Spleen (tissue), 11 donors: ENCODE results near the gene TEX38. TPM values are rescaled to one million over a fixed set of nuclear protein-coding genes. Genes with fewer than 3 reads are reported as not detected.

Source experiments
- DNase-seq: peaks from one replicate; pipeline ENCODE4 v3.0.0-alpha.2; 2020
- H3K27ac ChIP-seq, 8 donors: fragments of 200-600 bp; sonication (generic) in 7 of 8; 1 replicate in 4 of 8; 2 replicates in 4 of 8; pipeline versions ENCODE4 v1.5.0 to v1.8.0; 2016 to 2021; ENCODE audit warnings: inconsistent platforms in 4 of 8, mild to moderate bottlenecking in 4 of 8, moderate library complexity in 1 of 8
- H3K27me3 ChIP-seq, 7 donors: fragments of 200-600 bp; sonication (generic) in 6 of 7; replicated peaks in 1 of 7; 1 replicate in 4 of 7; 2 replicates in 3 of 7; pipeline versions ENCODE4 v1.5.0 to v1.8.0; 2016 to 2021; ENCODE audit warnings: inconsistent platforms in 3 of 7, mild to moderate bottlenecking in 1 of 7
- H3K36me3 ChIP-seq, 6 donors: fragments of 200-600 bp; sonication (generic) in 5 of 6; 1 replicate in 4 of 6; 2 replicates in 2 of 6; pipeline versions ENCODE4 v1.5.0 to v1.8.0; 2016 to 2021; ENCODE audit warnings: inconsistent platforms in 2 of 6
- H3K4me1 ChIP-seq, 6 donors: fragments of 200-600 bp; sonication (generic) in 5 of 6; 1 replicate in 3 of 6; 2 replicates in 3 of 6; pipeline versions ENCODE4 v1.5.0 to v1.8.0; 2016 to 2021; ENCODE audit warnings: inconsistent platforms in 3 of 6
- H3K4me3 ChIP-seq, 8 donors: fragments of 200-600 bp; sonication (generic) in 7 of 8; 1 replicate in 4 of 8; 2 replicates in 4 of 8; pipeline versions ENCODE4 v1.5.0 to v1.8.0; 2016 to 2021; ENCODE audit warnings: inconsistent platforms in 4 of 8, mild to moderate bottlenecking in 4 of 8, moderate library complexity in 2 of 8
- H3K9me3 ChIP-seq, 8 donors: fragments of 200-600 bp; sonication (generic) in 7 of 8; 1 replicate in 4 of 8; 2 replicates in 4 of 8; pipeline versions ENCODE4 v1.5.0 to v1.8.0; 2016 to 2021; ENCODE audit warnings: inconsistent platforms in 4 of 8
- POLR2A ChIP-seq, 3 donors: fragments of 450-650 bp; IDR thresholded peaks; one replicate each; pipeline ENCODE4 v1.5.1; 2017; ENCODE audit warnings: antibody characterized with exemption in 3 of 3, mild to moderate bottlenecking in 1 of 3
- POLR2AphosphoS5 ChIP-seq, 3 donors: sonication (generic); formaldehyde crosslinking; IDR thresholded peaks; one replicate each; pipeline ENCODE4 v1.5.1; 2017; ENCODE audit warnings: antibody characterized with exemption in 3 of 3
- WGBS, 5 donors: extraction: QIAGEN DNeasy Blood & Tissue Kit in 3 of 5; methylation state at CpG; one replicate each; pipeline versions ENCODE4 v1.1.5 to v1.1.7; 2013 to 2018; 5-methylcytosine and 5-hydroxymethylcytosine counted together
- intact Hi-C: fragments of 100-400 bp; cut with DNase I; formaldehyde crosslinking; loops from one replicate; pipeline ENCODE4 v1.15.0; 2023; ENCODE audit warnings: low total_unique reads
- polyA plus RNA-seq, 3 donors: library from polyadenylated mRNA; stranded (reverse); fragments of 200-250 nt; gene quantifications; one replicate each; pipeline ENCODE4 v1.2.1, GENCODE V29; 2013
- total RNA-seq, 7 donors: library from RNA; depleted of rRNA in 3 of 7; stranded (reverse); fragments of >200 nt in 3 of 7; fragmentation: NEBNext Ultra II Directional in 4 of 7; extraction: Animal tissue kit (Norgen Biotek cat#: 25700) in 4 of 7; gene quantifications; one replicate each; pipeline versions ENCODE4 v1.1.0 to v1.2.1, GENCODE V29; 2016 to 2021
- TF ChIP-seq, protein P1 (sequence below), 11 experiments: fragments of 200-600 bp in 7 of 11; fragments of 450-650 bp in 4 of 11; sonication (generic) in 4 of 11; IDR thresholded peaks in 8 of 11; conservative IDR thresholded peaks in 3 of 11; 1 replicate in 7 of 11; 2 replicates in 4 of 11; pipeline versions ENCODE4 v1.4.0 to v1.8.0; 2016 to 2021; ENCODE audit warnings: antibody characterized with exemption in 11 of 11, inconsistent platforms in 4 of 11, mild to moderate bottlenecking in 1 of 11
- donor health status: healthy with polysubstance abuse.
- donor health status: DM: no; HTN: no; CAD: no; lungs with moderate emphysema.
- donor health status: DM: no; HTN: no; CAD: no.
- donor health status: Bipolar disorder and iron deficiency.
- donor health status: healthy.
- donor health status: DM: no; HTN: no; CAD: no.
- donor health status: DM: yes; HTN: yes; CAD: no.

The TEX38 gene
- total and polyA plus RNA-seq, 10 donors: 0.09 to 0.11 TPM; not detected in 8

DNA sequence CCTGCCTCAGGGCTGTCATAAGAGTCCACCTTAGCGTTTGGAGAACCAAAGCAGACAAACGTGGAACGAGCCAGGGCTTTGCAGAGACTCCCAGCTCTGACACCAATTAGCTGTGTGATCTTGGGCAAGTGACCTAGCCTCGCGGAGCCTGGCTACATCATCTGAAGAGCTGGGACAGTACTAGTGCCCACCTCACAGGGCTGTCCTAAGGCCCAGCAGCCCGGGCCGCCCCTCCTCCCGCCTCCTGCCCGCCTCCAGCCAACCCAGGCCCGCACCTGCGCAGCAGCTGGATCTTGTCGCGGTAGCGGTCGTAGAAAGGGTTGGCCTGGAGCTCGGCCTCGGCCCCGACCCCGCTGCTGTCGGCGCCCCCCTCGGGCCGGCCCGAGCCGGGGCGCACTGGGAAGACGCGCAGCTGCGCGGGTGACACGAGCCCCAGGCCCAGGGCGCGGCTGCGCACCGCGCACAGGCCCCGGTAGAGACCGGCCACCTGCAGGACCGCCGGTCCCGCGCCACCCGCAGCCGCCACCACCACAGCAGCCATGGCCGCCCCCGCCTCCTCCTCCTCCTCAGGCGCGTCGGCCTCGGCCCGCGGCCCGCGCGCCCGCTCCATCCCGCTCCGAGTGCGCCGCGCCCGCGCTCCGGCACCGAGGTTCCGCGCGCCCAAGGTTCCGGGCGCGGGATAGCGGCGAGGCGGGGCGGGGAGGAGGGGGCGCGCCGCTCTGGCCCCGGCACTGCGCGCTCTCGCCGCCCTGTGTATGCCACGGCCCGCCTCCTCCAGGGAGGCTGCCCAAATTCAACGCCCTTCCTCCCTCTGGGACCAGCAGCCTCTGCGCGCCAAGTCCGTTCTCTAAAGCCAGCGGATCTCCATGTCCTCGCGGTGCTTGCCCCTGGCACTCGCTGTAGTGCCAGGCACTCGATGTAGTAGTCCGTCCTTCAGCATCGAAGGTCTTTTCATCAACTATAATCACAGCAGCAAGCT, 3.6 kb upstream of the TEX38 start, which contains the start of gene ATPAF1:
ATPAF1 (minus strand) TSS at position 583 of the 979 bp plus-strand sequence; CDS start at position 541, 42 bp downstream.
- peak; percentile 93 for DNase-seq
- TF ChIP-seq POLR2AphosphoS5 (IDR thresholded peaks at IDR 0.05): peak; percentile 59 to 78 (median 70)
- TF ChIP-seq POLR2A (IDR thresholded peaks at IDR 0.05): no peak
- TF ChIP-seq, protein P1, sequence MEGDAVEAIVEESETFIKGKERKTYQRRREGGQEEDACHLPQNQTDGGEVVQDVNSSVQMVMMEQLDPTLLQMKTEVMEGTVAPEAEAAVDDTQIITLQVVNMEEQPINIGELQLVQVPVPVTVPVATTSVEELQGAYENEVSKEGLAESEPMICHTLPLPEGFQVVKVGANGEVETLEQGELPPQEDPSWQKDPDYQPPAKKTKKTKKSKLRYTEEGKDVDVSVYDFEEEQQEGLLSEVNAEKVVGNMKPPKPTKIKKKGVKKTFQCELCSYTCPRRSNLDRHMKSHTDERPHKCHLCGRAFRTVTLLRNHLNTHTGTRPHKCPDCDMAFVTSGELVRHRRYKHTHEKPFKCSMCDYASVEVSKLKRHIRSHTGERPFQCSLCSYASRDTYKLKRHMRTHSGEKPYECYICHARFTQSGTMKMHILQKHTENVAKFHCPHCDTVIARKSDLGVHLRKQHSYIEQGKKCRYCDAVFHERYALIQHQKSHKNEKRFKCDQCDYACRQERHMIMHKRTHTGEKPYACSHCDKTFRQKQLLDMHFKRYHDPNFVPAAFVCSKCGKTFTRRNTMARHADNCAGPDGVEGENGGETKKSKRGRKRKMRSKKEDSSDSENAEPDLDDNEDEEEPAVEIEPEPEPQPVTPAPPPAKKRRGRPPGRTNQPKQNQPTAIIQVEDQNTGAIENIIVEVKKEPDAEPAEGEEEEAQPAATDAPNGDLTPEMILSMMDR (IDR thresholded peaks at IDR 0.05 in 8 of 11, conservative IDR thresholded peaks at IDR 0.05 in 3 of 11): peak in 1 of 11 experiments; percentile 4
- Histone ChIP-seq H3K4me1 (peaks cover 5 to 38% (median 26%) of the 10 kb centered on the region in 6 donors), H3K4me3 (peak within 1 kb of the TSS; percentile 77 to 98 (median 90)), H3K9me3 (no peaks in the 10 kb centered on the region), H3K36me3 (peaks cover 0 to 28% (median 10%) of the 10 kb centered on the region in 6 donors), H3K27me3 (no peaks in the 10 kb centered on the region), H3K27ac (peak within 1 kb of the TSS; percentile 46 to 86 (median 80))
- WGBS, 5 donors: 1 to 2% (median 1%) methylated on average over 35 to 96 of the region's 96 CpGs
- intact Hi-C loops: no loop called here

DNA sequence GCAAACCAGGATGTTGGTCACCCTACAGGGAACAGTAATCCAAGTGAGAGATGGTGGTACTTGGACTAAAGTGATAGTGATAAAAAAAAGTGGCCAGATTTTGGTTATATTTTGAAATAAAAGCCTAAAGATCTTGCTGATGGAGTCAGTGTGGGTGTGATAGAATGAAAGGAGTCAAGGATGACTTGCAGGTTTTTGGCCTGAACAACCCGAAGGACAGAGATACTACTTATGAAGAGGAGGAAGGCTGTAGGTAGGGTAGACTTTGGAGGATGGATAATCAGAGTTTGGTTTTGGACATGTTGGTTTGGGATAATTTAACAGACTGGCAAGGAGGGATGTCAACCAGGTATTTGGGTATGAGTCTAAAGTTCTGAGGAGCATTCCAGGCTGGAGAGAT, 1.5 kb upstream of the TEX38 start:
- H3K4me3 ChIP-seq: no peak overlapping the region
- H3K27me3 ChIP-seq: no peaks in the 10 kb centered on the region
- no peaks in the 10 kb centered on the region for H3K9me3 ChIP-seq
- H3K4me1 ChIP-seq: peaks cover 5 to 36% (median 26%) of the 10 kb centered on the region in 6 donors
- TF ChIP-seq POLR2A (IDR thresholded peaks at IDR 0.05) (no peak), POLR2AphosphoS5 (IDR thresholded peaks at IDR 0.05) (no peak)
- TF ChIP-seq, protein P1 (IDR thresholded peaks at IDR 0.05 in 8 of 11, conservative IDR thresholded peaks at IDR 0.05 in 3 of 11): no peak
- WGBS, 5 donors: 86 to 100% (median 88%) methylated on average over 1 of the region's 1 CpG
- intact Hi-C loops: no loop called here
- H3K27ac ChIP-seq: no peak overlapping the region
- DNase-seq: no peak
- H3K36me3 ChIP-seq: peaks cover 0 to 30% (median 8%) of the 10 kb centered on the region in 6 donors

DNA sequence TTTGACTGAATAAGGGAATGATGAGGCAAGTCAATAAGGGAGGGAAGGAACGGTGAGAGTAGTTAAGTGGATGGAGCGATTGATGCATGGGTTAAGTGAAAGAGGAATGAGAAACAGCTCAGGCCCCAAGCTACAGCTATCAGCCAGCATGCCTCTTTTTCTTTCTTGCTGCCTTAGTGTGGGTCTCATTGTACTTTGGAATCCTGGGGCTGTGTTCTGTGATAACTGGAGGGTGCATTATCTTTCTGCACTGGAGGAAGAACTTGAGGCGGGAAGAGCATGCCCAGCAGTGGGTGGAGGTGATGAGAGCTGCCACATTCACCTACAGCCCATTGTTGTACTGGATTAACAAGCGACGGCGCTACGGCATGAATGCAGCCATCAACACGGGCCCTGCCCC, 1.0 kb downstream of the TEX38 start:
- WGBS, 5 donors: 79 to 87% (median 82%) methylated on average over 8 of the region's 8 CpGs
- Histone ChIP-seq H3K4me1 (peaks cover 0 to 29% (median 9%) of the 10 kb centered on the region in 6 donors), H3K27ac (no peak overlapping the region), H3K36me3 (peaks cover 0 to 52% (median 16%) of the 10 kb centered on the region in 6 donors), H3K9me3 (no peaks in the 10 kb centered on the region), H3K27me3 (no peaks in the 10 kb centered on the region), H3K4me3 (no peak overlapping the region)
- TF ChIP-seq POLR2A (IDR thresholded peaks at IDR 0.05) (no peak), POLR2AphosphoS5 (IDR thresholded peaks at IDR 0.05) (no peak)
- TF ChIP-seq, protein P1 (IDR thresholded peaks at IDR 0.05 in 8 of 11, conservative IDR thresholded peaks at IDR 0.05 in 3 of 11): no peak
- intact Hi-C loops: no loop called here
- no peak for DNase-seq

DNA sequence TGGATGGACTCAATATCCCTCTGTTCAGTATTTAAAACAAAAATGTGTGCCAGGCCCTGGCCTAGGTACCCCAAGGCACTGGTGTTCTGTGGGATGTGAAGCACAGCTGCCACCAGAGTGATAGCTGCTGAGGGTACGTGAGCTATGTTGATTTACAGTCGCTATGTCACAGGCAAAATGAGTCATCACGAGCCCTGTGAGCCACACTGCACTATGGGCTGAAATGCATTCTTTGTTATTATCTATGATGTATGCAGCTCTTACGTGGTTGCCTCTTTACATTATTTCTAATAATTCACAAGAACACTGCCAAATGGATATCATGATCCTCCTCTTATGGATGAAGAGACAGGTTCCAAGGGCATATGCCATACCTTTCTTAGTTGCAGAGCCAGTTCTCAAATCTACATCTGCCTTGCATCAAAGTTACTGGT, 2.1 kb downstream of the TEX38 start:
- 65 to 79% (median 69%) methylated on average over 4 of the region's 4 CpGs for WGBS, 5 donors
- no peaks in the 10 kb centered on the region for H3K27me3 ChIP-seq
- H3K27ac ChIP-seq: no peak overlapping the region
- no peaks in the 10 kb centered on the region for H3K9me3 ChIP-seq
- H3K4me3 ChIP-seq: no peak overlapping the region
- H3K4me1 ChIP-seq: peaks cover 0 to 23% (median 2%) of the 10 kb centered on the region in 6 donors
- TF ChIP-seq POLR2AphosphoS5 (IDR thresholded peaks at IDR 0.05): no peak
- TF ChIP-seq POLR2A (IDR thresholded peaks at IDR 0.05): no peak
- TF ChIP-seq, protein P1 (IDR thresholded peaks at IDR 0.05 in 8 of 11, conservative IDR thresholded peaks at IDR 0.05 in 3 of 11): no peak
- intact Hi-C loops: no loop called here
- no peak for DNase-seq
- peaks cover 0 to 62% (median 26%) of the 10 kb centered on the region in 6 donors for H3K36me3 ChIP-seq
